ENCODE results near the gene ZRANB2. TPM values are rescaled to one million over a fixed set of nuclear protein-coding genes. Genes with fewer than 3 reads are reported as not detected.
A peak's percentile ranks its signal among the peaks of the same experiment; 100 is the strongest.

Gene ZRANB2
- total and polyA plus RNA-seq, 12 donors = 17.9 to 100.0 (median 50.8) TPM

DNA sequence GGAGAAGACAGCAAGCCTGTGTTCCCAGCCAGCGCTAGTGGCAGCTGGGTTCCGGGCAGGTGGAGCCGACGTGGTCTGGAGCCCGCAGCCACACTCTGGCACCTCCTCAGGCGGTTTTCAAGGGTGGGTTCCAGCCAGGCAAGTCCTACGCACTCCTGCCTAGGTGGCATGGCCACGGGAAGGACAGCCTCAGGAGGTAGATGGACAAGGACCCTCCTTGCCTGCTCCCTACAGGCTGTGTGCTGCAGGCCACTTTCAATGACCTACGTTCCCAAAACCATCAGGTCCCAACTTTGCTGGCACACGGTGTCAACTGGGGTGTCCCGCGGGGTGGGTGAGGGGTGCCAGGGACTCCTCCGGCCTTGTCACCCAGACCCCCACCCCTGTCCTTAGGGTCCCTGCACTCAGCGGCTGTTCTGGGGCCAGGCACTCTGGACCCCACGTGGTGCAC, 26.5 kb downstream of the ZRANB2 start:
- intact Hi-C loops (cut with DNase I) = no loop called here
- no peaks in the 10 kb centered on the region for H3K27me3 ChIP-seq

DNA sequence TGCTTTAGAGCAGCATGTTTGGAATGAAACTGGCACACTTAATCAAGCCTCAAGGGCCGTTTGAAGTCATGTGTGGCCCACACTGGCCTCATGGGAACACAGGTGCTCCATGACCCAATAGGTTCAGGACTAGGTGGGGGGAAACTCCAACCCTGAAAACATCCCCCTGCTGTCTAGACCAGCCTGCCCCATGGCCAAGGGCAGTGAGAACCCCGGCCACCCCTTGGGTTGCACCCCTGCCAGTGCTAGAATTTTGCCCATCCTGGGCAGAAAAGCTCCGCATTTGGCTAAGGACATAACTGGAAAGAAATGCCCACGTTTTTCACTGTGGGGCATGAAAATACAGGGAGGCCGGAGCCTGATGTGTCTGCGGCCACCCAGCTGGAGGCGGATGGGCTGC, 27.1 kb downstream of the ZRANB2 start:
- H3K9me3 ChIP-seq (replicated peaks in 1 of 3) = no peaks in the 10 kb centered on the region
- no peak for TF ChIP-seq POLR2A (IDR thresholded peaks at IDR 0.05)
- TF ChIP-seq, protein P1, sequence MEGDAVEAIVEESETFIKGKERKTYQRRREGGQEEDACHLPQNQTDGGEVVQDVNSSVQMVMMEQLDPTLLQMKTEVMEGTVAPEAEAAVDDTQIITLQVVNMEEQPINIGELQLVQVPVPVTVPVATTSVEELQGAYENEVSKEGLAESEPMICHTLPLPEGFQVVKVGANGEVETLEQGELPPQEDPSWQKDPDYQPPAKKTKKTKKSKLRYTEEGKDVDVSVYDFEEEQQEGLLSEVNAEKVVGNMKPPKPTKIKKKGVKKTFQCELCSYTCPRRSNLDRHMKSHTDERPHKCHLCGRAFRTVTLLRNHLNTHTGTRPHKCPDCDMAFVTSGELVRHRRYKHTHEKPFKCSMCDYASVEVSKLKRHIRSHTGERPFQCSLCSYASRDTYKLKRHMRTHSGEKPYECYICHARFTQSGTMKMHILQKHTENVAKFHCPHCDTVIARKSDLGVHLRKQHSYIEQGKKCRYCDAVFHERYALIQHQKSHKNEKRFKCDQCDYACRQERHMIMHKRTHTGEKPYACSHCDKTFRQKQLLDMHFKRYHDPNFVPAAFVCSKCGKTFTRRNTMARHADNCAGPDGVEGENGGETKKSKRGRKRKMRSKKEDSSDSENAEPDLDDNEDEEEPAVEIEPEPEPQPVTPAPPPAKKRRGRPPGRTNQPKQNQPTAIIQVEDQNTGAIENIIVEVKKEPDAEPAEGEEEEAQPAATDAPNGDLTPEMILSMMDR (IDR thresholded peaks at IDR 0.05) = no peak
- no peak for DNase-seq
- no peaks in the 10 kb centered on the region for H3K27me3 ChIP-seq
- no peaks in the 10 kb centered on the region for H3K36me3 ChIP-seq (replicated peaks in 1 of 2)
- WGBS, 4 donors = 57 to 84% (median 75%) methylated on average over 5 to 7 of the region's 7 CpGs
- no peak overlapping the region for H3K27ac ChIP-seq
- intact Hi-C loops (cut with DNase I) = no loop called here
- H3K4me1 ChIP-seq (replicated peaks in 1 of 2) = no peaks in the 10 kb centered on the region
- no peak overlapping the region for H3K4me3 ChIP-seq

More for the DNA sequence above, 26.5 kb downstream of the ZRANB2 start:
- peaks cover 0 to 2% of the 10 kb centered on the region in 2 donors for H3K36me3 ChIP-seq (replicated peaks in 1 of 2)
- DNase-seq = no peak
- WGBS, 4 donors = 80 to 82% (median 80%) methylated on average over 4 to 15 of the region's 15 CpGs
- no peak for TF ChIP-seq POLR2A (IDR thresholded peaks at IDR 0.05)
- TF ChIP-seq, protein P1 (IDR thresholded peaks at IDR 0.05) = no peak
- no peaks in the 10 kb centered on the region for H3K4me1 ChIP-seq (replicated peaks in 1 of 2)
- no peaks in the 10 kb centered on the region for H3K9me3 ChIP-seq (replicated peaks in 1 of 3)
- no peak overlapping the region for H3K4me3 ChIP-seq
- no peak overlapping the region for H3K27ac ChIP-seq

DNA sequence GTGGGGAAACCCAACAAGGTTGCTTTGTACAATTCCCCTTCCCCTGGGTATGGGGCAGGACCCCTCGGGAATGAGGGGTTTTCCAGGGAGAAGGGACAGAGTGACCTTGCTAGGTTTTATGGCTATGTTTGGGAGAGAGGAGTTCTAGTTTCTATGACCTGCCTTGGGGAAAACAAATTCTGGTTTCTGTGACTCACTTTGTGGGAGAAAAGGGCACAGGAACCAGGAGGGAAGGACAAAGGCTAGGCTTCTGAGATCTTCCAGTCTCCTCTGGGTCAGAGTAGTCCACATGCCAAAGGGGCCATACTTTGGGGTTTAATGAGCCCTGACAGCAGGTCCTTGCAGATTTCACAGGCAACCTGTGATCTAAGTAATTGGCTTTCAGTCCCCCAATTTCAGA, 27.7 kb downstream of the ZRANB2 start:
- peaks cover 0 to under 1% of the 10 kb centered on the region in 2 donors for H3K4me1 ChIP-seq (replicated peaks in 1 of 2)
- intact Hi-C loops (cut with DNase I) = no loop called here
- TF ChIP-seq, protein P1 (IDR thresholded peaks at IDR 0.05) = no peak
- TF ChIP-seq POLR2A (IDR thresholded peaks at IDR 0.05) = no peak
- H3K27ac ChIP-seq = no peak overlapping the region
- H3K9me3 ChIP-seq (replicated peaks in 1 of 3) = no peaks in the 10 kb centered on the region
- WGBS, 4 donors = 14 to 43% (median 28%) methylated on average over 1 of the region's 1 CpG
- DNase-seq = no peak
- peaks cover 4% of the 10 kb centered on the region for H3K27me3 ChIP-seq
- no peak overlapping the region for H3K4me3 ChIP-seq
- H3K36me3 ChIP-seq (replicated peaks in 1 of 2) = no peaks in the 10 kb centered on the region

- 0% methylated on average over 1 of the region's 1 CpG for WGBS, 4 donors
- H3K27ac ChIP-seq = no peak overlapping the region
- H3K9me3 ChIP-seq (replicated peaks in 1 of 3) = no peaks in the 10 kb centered on the region
- H3K4me1 ChIP-seq (replicated peaks in 1 of 2) = peaks cover 12 to 13% of the 10 kb centered on the region in 2 donors
- no peak overlapping the region for H3K4me3 ChIP-seq
- peaks cover 23% of the 10 kb centered on the region for H3K27me3 ChIP-seq
- TF ChIP-seq POLR2A (IDR thresholded peaks at IDR 0.05) = no peak
- TF ChIP-seq, protein P1 (IDR thresholded peaks at IDR 0.05) = peak; percentile 63 to 87 (median 82)
- intact Hi-C loops (cut with DNase I) = loop anchor here (5.0 to 10.0 kb wide), 2 partner anchors 185 to 363 kb away; no protein-coding TSS in a partner anchor
- peak in 3 of 7 donors; percentile 22 to 35 (median 30) for DNase-seq
- no peaks in the 10 kb centered on the region for H3K36me3 ChIP-seq (replicated peaks in 1 of 2)
Measured at GRCh38 chr1:71049951-71050598, 30.8 kb downstream of the ZRANB2 start.
